Endothelial cell of umbilical vein (primary cell): Measurements from ENCODE around the gene ARHGAP22. TPM values are rescaled to one million over a fixed set of nuclear protein-coding genes. Genes with fewer than 3 reads are reported as not detected.

Source experiments
- BruUV-seq: library from RNA; stranded (reverse); fragments of 400-500 nt; replicated peaks from 2 replicates; lab custom pipeline; 2021; lab: Mats Ljungman, UMichigan
- CTCF ChIA-PET: fragments of 300-600, 350-600 bp; sonication (Branson Sonifier 250); formaldehyde crosslinking; loops from one replicate; lab custom pipeline; 2021; ENCODE audit warnings: antibody characterized with exemption, inconsistent platforms; lab: Charles Lee
- POLR2A ChIA-PET: fragments of 300-600, 350-600 bp; sonication (Branson Sonifier 250); formaldehyde crosslinking; loops from one replicate; lab custom pipeline; 2021; ENCODE audit warnings: antibody characterized with exemption, inconsistent platforms; lab: Charles Lee
- DNase-seq: peaks from one replicate; pipeline ENCODE4 v3.0.0-alpha.2; 2011; ENCODE audit warnings: low read depth, low spot score
- FAIRE-seq: peaks from 2 replicates; lab custom pipeline; 2011; peaks lifted over from hg19 to GRCh38; lab: Jason Lieb, UNC
- H2AFZ ChIP-seq: 2 replicates; pipeline ENCODE4 v1.6.0; 2012; ENCODE audit warnings: low read depth, low read length, control low read depth, inconsistent platforms
- H3K27ac ChIP-seq: 2 replicates; pipeline ENCODE4 v1.5.1; 2011; ENCODE audit warnings: low read depth, mild to moderate bottlenecking, control low read depth, low read length, moderate library complexity; ENCODE audit not compliant: insufficient read depth
- H3K27me3 ChIP-seq, 2 experiments: 2 replicates each; pipeline versions ENCODE4 v1.6.0 to v1.6.1; 2011; ENCODE audit warnings: low read length in 2 of 2, mixed read lengths in 1 of 2; ENCODE audit not compliant: control insufficient read depth in 2 of 2, insufficient read depth in 2 of 2
- H3K36me3 ChIP-seq, 2 experiments: 2 replicates in 1 of 2; 3 replicates in 1 of 2; pipeline ENCODE4 v1.5.1; 2011; ENCODE audit warnings: low read length in 2 of 2, mild to moderate bottlenecking in 1 of 2, moderate library complexity in 1 of 2; ENCODE audit not compliant: control insufficient read depth in 2 of 2, insufficient read depth in 2 of 2; ENCODE audit errors: extremely low read depth in 1 of 2
- H3K4me1 ChIP-seq: 3 replicates; pipeline ENCODE4 v1.5.1; 2011; ENCODE audit warnings: mild to moderate bottlenecking, low read length; ENCODE audit not compliant: control insufficient read depth, insufficient read depth; ENCODE audit errors: extremely low read depth
- H3K4me2 ChIP-seq: 2 replicates; pipeline ENCODE4 v1.6.1; 2011; ENCODE audit warnings: low read length, control low read depth, mixed read lengths; ENCODE audit not compliant: insufficient read depth
- H3K4me3 ChIP-seq, 3 experiments: fragments of 200-600 bp in 1 of 3; sonication (generic), shearing (Covaris generic) in 1 of 3; replicated peaks in 1 of 3; 2 replicates each; pipeline ENCODE4 v1.5.1; 2011 to 2016; ENCODE audit warnings: control low read depth in 3 of 3, low read length in 3 of 3, mild to moderate bottlenecking in 2 of 3, inconsistent platforms in 1 of 3, low read depth in 1 of 3, moderate library complexity in 1 of 3; ENCODE audit not compliant: insufficient read depth in 1 of 3
- H3K79me2 ChIP-seq: 2 replicates; pipeline ENCODE4 v1.6.0; 2012; ENCODE audit warnings: low read length, inconsistent platforms; ENCODE audit not compliant: control insufficient read depth, insufficient read depth
- H3K9ac ChIP-seq: replicated peaks from 2 replicates; pipeline ENCODE3; 2011; ENCODE audit warnings: low read length, control low read depth; ENCODE audit not compliant: insufficient read depth; ENCODE audit errors: extremely low read depth
- H3K9me1 ChIP-seq: replicated peaks from 3 replicates; pipeline ENCODE4 v1.6.0; 2011; ENCODE audit warnings: mild to moderate bottlenecking, low read length; ENCODE audit not compliant: control insufficient read depth, insufficient read depth; ENCODE audit errors: extremely low read depth
- H3K9me3 ChIP-seq: replicated peaks from 2 replicates; pipeline ENCODE4 v1.5.1; 2012; ENCODE audit warnings: low read length, inconsistent platforms; ENCODE audit not compliant: control insufficient read depth, insufficient read depth
- H4K20me1 ChIP-seq: replicated peaks from 2 replicates; pipeline ENCODE3; 2011; ENCODE audit warnings: mild to moderate bottlenecking, low read length; ENCODE audit not compliant: control insufficient read depth, insufficient read depth; ENCODE audit errors: extremely low read depth
- EZH2 ChIP-seq: IDR thresholded peaks from 2 replicates; pipeline ENCODE4 v1.6.1; 2012; ENCODE audit warnings: borderline replicate concordance, low read depth, mild to moderate bottlenecking, moderate library complexity, low read length, inconsistent platforms; ENCODE audit not compliant: severe bottlenecking
- FOS ChIP-seq: IDR thresholded peaks from 2 replicates; pipeline ENCODE4 v1.6.1; 2011; ENCODE audit warnings: mild to moderate bottlenecking, low read length, moderate library complexity, borderline replicate concordance; ENCODE audit not compliant: insufficient read depth
- GATA2 ChIP-seq: IDR thresholded peaks from 2 replicates; pipeline ENCODE4 v1.7.0; 2011; ENCODE audit warnings: low read depth, mild to moderate bottlenecking, moderate library complexity, mixed read lengths, low read length; ENCODE audit not compliant: insufficient read length, insufficient read depth
- JUN ChIP-seq: IDR thresholded peaks from 2 replicates; pipeline ENCODE4 v1.6.1; 2011; ENCODE audit warnings: borderline replicate concordance, low read depth; ENCODE audit not compliant: insufficient read length, insufficient read depth
- MYC ChIP-seq: IDR thresholded peaks from one replicate; pipeline ENCODE4 v1.6.1; 2011; ENCODE audit warnings: mild to moderate bottlenecking, low read depth, low read length
- POLR2A ChIP-seq: IDR thresholded peaks from 2 replicates; pipeline ENCODE4 v1.6.1; 2012; ENCODE audit warnings: low read depth, mild to moderate bottlenecking, control low read depth, low read length
- POLR2AphosphoS5 ChIP-seq: IDR thresholded peaks from 2 replicates; pipeline ENCODE4 v1.6.1; 2012; ENCODE audit warnings: low read depth, mild to moderate bottlenecking, control low read depth, low read length, moderate library complexity; ENCODE audit not compliant: insufficient read depth
- dilution Hi-C: fragments of 300-500 bp; cut with MboI; formaldehyde crosslinking; loops from one replicate; pipeline ENCODE4 v1.15.0; 2019; ENCODE audit warnings: low sequenced_read_pairs; ENCODE audit not compliant: extremely low pct_ligation_motif_present
- intact Hi-C: fragments of 100-400 bp; cut with micrococcal nuclease; formaldehyde crosslinking; loops from one replicate; pipeline ENCODE4 v1.10.0; 2022
- polyA plus RNA-seq, 4 experiments: library from polyadenylated mRNA; depleted of rRNA in 3 of 4; stranded (reverse) in 3 of 4; unstranded in 1 of 4; fragments of >200 nt; gene quantifications; 2 replicates each; pipeline versions ENCODE4 v1.2.1 to v1.2.3, GENCODE V29; 2011 to 2012; ENCODE audit warnings: missing spikeins in 1 of 4
- total RNA-seq: library from RNA; stranded (reverse); gene quantifications from 2 replicates; pipeline ENCODE4 v1.2.3, GENCODE V29; 2021
- TF ChIP-seq, protein P1 (sequence below): IDR thresholded peaks from 2 replicates; pipeline ENCODE4 v1.6.1; 2011; ENCODE audit not compliant: insufficient read depth, insufficient read length
- TF ChIP-seq, protein P2 (sequence below), 2 donors: IDR thresholded peaks; 1 replicate in 1 of 2; 2 replicates in 1 of 2; pipeline ENCODE4 v1.5.1; 2011; ENCODE audit warnings: low read length in 2 of 2, mild to moderate bottlenecking in 2 of 2, moderate library complexity in 2 of 2, control low read depth in 1 of 2, inconsistent platforms in 1 of 2, low read depth in 1 of 2; ENCODE audit not compliant: insufficient read depth in 1 of 2; ENCODE audit errors: extremely low read depth in 1 of 2

ARHGAP22 gene
- total and polyA plus RNA-seq, 2 donors (not counting 3 experiments of a cell fraction or from before 2014, with no cell fraction given), result 8.6 to 50.3 TPM

DNA sequence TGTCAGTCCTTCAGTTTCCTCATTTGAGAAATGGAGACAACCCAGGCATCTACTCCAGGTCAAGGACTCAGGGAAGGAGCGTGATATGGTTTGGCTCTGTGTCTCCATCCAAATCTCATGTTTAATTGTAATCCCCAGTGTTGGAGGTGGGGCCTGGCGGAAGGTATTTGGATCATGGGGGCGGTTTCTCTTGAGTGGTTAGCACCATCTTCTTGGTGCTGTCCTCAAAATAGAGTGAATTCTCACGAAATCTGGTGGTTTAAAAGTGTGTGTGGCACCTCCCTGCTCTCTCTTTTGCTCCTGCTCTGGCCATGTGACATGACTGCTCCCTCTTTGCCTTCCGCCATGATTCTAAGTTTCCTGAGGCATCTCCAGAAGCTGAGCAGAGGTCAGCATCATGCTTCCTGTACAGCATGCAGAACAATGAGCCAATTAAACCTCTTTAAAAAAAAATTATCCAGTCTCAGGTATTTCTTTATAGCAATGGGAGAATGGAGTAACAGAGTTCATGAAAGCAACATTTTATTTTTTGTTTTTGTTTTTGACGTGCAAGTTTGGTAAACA is 30.0 kb downstream of the ARHGAP22 start:
- no peak for DNase-seq

More for the DNA sequence above, 30.0 kb downstream of the ARHGAP22 start:
- Histone ChIP-seq H3K4me3 (no peak overlapping the region), H4K20me1 (no peaks in the 10 kb centered on the region), H3K9me1 (no peaks in the 10 kb centered on the region), H3K4me1 (no peaks in the 10 kb centered on the region), H3K36me3 (peaks cover 2 to 4% of the 10 kb centered on the region in 2 experiments), H3K9me3 (no peaks in the 10 kb centered on the region), H3K27ac (no peak overlapping the region), H3K27me3 (no peaks in the 10 kb centered on the region), H2AFZ (no peak overlapping the region), H3K79me2 (peaks cover 44% of the 10 kb centered on the region), H3K9ac (no peak overlapping the region), H3K4me2 (no peak overlapping the region)
- dilution Hi-C loops, result no loop called here
- no TSS peak for BruUV-seq
- FAIRE-seq, result no peak
- ChIA-PET CTCF (interaction anchor here (3.6 kb wide), 1 partner anchor 81 kb away, joined by 13 read pairs; no protein-coding TSS in a partner anchor), POLR2A (no interaction called here)
- TF ChIP-seq JUN (no peak), GATA2 (no peak), MYC (no peak), FOS (no peak), POLR2A (no peak), EZH2 (no peak), POLR2AphosphoS5 (no peak)
- TF ChIP-seq, protein P1, sequence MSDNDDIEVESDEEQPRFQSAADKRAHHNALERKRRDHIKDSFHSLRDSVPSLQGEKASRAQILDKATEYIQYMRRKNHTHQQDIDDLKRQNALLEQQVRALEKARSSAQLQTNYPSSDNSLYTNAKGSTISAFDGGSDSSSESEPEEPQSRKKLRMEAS, result no peak
- TF ChIP-seq, protein P2, sequence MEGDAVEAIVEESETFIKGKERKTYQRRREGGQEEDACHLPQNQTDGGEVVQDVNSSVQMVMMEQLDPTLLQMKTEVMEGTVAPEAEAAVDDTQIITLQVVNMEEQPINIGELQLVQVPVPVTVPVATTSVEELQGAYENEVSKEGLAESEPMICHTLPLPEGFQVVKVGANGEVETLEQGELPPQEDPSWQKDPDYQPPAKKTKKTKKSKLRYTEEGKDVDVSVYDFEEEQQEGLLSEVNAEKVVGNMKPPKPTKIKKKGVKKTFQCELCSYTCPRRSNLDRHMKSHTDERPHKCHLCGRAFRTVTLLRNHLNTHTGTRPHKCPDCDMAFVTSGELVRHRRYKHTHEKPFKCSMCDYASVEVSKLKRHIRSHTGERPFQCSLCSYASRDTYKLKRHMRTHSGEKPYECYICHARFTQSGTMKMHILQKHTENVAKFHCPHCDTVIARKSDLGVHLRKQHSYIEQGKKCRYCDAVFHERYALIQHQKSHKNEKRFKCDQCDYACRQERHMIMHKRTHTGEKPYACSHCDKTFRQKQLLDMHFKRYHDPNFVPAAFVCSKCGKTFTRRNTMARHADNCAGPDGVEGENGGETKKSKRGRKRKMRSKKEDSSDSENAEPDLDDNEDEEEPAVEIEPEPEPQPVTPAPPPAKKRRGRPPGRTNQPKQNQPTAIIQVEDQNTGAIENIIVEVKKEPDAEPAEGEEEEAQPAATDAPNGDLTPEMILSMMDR (IDR thresholded peaks at IDR 0.05; ENCODE audit: extremely low read depth in 1 of 2, insufficient read depth in 1 of 2, low read depth in 1 of 2, low read length in 2 of 2), result no peak
- intact Hi-C loops, result loop anchor here (5.0 kb wide), 1 partner anchor 32 kb away; the partner anchor contains the start of gene ARHGAP22
